NCI-H774 (cell line): Measurements from ENCODE around the gene CNST.
"Not testable (repeated sequence)": the region's sequence is repeated elsewhere in the genome, so short reads cannot be mapped to it uniquely, and the experiment has no call there.

Experiments used
- DNase-seq: peaks from one replicate; lab custom pipeline; 2025; lab: John Stamatoyannopoulos, UW

The CNST gene

DNA sequence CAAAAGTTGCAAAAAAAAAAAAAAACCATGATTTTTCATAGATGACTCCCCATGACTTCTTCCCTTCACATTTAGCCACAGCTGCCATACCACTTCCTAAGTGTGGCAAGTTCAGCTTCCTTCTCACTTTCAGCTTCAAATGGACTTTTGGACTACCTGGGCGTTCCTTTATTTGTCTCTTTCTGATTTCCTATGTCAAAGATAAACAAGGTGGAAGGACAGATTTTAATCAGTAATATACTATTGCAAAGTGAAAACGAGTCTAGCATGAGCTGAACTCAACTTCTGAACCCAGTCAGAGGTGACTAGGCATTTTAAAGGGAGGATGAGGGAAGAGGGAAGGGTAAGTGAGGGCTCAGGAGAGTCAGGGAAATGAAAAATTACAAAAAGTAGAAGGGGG, 143.6 kb downstream of the CNST start:
- DNase-seq: no peak

GRCh38 chr1:246711548-246712003, 145.3 kb downstream of the CNST start:
- DNase-seq: no peak

- DNase-seq: not testable (repeated sequence)
Measured at GRCh38 chr1:246712428-246712827, 146.2 kb downstream of the CNST start.
